GM21717 (cell line): ENCODE results near the gene HAUS6.
"Not testable (repeated sequence)": the region's sequence is repeated elsewhere in the genome, so short reads cannot be mapped to it uniquely, and the experiment has no call there.

Experiments used
- ATAC-seq: cut with Tn5 transposase; IDR thresholded peaks from one replicate; pipeline ENCODE4 v1.9.1; 2021; ENCODE audit warnings: mild to moderate bottlenecking, moderate library complexity; ENCODE audit not compliant: unreplicated experiment

Gene HAUS6, protein sequence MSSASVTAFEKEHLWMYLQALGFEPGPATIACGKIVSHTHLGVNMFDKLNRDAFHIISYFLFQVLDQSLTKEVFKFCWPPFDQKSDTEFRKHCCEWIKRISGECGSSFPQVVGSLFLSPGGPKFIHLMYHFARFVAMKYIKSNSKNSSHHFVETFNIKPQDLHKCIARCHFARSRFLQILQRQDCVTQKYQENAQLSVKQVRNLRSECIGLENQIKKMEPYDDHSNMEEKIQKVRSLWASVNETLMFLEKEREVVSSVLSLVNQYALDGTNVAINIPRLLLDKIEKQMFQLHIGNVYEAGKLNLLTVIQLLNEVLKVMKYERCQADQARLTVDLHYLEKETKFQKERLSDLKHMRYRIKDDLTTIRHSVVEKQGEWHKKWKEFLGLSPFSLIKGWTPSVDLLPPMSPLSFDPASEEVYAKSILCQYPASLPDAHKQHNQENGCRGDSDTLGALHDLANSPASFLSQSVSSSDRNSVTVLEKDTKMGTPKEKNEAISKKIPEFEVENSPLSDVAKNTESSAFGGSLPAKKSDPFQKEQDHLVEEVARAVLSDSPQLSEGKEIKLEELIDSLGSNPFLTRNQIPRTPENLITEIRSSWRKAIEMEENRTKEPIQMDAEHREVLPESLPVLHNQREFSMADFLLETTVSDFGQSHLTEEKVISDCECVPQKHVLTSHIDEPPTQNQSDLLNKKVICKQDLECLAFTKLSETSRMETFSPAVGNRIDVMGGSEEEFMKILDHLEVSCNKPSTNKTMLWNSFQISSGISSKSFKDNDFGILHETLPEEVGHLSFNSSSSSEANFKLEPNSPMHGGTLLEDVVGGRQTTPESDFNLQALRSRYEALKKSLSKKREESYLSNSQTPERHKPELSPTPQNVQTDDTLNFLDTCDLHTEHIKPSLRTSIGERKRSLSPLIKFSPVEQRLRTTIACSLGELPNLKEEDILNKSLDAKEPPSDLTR

DNA sequence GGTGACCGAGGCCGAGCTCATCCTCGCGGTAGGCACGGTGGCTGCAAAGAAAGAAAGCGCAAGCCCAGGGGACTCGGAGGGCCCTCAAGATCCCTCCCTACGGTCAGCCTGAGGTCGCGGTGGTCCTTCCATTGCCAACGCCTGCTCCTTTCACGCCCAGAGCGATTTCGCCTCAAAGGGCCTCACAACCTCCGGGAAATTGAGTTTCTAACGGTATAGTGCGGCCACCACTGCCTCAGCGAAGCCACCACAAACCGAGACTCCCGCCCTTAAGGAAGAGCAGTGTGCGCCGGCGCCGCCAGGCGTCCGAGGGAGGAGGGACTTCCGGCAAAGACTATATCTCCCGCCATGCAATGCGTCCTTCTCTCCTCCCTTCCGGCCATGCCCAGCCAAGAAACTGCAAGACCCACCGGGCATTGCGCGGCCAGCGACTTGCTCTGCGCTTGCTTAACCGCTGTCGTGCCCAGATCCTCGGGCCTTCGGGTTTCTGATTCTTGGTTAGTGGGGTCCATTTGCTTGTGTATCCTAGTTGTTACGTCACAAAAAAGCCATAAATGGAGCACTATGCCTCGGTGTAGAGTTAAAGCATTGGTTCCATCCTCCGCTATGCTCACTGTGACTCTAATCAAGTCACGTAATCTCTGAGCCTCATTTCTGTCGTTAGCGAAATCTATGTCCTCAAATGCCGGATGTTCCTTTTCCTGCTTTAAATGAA is at the start of gene HAUS6:
Gene HAUS6, minus strand, starts transcription at position 274 of the 715 bp plus-strand sequence. Its CDS starts 253 bp downstream, at position 21.
- ATAC-seq = peak; percentile 99

DNA sequence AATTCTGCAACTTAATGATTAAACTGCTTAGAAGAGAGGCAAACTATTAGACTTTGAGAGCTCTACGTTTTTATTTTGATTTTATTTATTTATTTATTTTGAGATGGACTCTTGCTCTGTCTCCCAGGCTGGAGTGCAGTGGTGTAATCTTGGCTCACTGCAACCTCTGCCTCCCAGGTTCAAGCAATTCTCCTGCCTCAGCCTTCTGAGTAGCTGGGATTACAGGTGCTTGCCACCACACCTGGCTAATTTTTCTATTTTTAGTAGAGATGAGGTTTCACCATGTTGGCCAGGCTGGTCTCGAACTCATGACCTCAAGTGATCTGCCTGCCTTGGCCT is 49.4 kb upstream of the HAUS6 start:
- ATAC-seq = not testable (repeated sequence)

DNA sequence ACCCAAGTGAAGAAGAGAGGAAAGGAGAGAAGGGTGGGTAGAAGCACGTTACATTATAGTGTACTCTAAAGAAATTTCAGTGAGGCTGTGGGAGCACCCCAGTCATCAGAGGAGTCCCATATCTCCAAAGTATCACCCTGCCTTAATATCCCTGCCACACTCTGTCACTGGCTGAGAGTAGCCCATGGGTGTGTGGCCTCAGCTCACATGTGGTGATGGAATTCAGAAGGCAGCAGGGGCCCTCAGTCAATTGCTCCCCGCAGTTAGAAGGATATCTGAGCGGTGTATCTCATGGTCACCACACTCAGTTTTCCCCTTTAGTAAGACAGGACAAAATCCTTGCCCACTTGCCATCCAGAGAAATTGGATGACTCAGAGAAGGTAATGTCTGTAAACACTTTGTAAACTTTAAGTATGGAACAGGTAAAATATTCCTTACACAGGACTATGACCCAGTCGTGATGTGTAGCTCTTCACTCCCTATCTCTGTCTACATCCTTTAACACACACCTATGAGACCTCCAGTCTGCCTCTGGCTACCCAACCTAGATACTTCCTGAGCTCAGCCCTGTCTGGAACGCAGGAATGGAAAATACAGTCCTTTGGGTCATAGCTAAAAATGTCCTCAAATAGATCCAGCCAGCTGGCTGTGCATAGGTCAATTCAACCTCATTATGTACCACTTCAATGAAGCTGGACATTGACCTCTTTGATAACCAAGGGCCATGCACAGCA is 48.9 kb upstream of the HAUS6 start:
- no peak for ATAC-seq

DNA sequence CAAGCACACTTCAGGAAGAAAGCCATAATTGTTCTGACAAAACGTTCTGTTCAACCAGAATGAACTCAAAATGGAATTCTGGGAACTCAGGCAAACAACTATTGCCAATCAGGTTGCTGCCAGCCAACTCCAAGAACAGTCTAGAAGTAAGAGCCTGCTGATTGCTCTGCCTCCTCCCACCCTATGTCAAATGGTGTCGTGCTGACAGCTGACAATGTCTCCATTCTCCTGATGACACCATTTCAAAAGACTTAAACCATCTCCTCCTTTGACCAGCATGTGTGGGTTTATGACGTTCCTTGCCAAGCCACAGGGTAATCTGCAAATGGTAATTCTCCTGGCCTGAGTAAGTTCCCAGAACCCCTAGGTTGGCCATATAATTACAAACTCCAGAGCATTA is 46.5 kb upstream of the HAUS6 start:
- no peak for ATAC-seq

DNA sequence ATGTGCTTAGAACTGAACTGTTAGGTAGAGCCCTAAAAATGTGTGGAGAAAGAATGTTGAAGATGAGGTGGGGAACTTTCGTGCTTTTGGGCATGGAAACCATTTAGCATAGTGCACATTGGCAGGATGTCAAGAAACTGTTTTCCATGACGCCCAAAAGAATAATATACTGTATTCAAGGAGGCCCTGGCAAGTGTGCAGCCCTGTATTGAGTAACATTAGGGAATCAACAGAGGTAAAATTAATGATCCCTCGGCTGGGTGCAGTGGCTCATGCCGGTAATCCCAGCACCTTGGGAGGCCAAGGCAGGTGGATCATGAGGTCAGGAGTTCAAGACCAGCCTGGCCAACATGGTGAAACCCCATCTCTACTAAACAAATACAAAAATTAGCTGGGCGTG is 45.5 kb upstream of the HAUS6 start:
- no peak for ATAC-seq

DNA sequence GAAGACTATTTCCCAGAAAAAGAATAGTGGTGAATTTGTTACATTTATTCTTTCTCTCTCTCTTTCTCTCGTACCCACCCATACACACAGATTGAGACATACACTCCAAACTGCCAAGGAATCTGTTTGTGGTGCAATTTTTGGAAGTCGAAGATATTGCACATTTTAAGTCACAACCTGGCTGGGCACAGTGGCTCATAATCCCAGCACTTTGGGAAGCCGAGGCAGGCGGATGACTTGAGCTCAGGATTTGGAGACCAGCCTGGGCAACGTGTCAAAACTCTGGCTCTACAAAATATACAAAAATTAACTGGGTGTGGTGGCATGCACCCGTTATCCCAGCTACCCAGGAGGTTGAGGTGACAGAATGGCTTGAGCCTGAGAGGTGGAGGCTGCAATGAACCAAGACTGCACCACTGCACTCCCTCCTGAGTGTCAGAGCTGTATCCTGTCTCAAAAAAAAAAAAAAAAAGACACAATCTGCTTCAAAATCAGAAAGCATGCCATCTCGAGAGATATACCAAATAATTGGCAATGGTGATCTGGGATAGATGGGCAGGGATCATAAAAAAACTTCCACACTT is 43.8 kb upstream of the HAUS6 start:
- ATAC-seq = no peak

DNA sequence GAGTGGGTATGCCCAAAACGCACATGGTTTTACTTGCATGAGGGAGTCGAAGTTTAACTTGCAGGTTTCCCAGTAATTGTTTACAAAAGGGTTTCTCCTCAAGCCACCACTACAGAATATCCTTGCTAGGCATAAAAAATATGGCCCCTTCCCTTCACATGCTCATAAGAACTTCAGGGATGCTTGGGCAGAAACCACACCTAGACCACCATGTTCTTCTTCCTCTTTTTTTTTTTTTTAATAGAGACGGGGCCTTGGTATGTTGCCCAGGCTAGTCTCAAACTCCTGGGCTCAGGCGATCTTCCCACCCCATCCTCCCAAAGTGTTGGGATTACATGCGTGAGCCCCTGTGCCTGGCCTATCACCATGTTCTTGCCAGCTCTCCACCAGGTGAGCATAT is 43.2 kb upstream of the HAUS6 start:
- no peak for ATAC-seq

DNA sequence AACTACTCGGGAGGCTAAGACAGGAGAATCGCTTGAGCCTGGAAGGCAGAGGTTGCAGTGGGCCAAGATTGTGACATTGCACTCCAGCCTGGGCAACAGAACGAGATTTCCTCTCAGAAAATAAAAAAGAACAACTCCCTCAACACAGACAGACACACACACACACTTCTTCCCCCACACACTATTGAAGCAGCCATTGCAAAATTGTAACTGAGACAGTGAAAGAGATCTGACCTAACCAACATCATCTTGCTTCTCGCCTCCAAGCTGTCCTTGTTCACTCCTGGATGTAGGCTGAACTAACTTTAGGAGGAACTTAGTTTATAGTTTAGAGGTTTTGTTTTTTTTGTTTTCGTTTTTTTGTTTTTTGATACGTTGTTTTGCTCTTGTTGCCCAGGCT is 37.6 kb upstream of the HAUS6 start:
- ATAC-seq = no peak

DNA sequence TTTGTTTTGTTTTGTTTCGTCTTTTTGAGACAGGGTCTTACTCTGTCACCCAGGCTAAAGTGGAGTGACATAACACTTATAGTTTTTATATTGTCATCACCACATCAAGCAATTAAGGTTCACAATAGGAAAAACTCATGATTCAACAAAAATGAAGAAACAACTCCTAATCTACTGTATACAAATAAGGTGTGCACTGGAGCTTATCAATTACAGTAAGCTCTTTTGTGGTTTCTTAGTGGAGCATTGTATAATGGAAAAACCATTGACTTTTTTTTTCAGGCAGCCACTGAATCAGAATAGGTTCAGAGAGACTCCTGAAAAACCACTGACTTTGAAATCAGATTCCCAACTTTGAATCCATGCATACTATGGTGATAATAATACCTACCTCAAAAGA is 35.4 kb upstream of the HAUS6 start:
- ATAC-seq = no peak

DNA sequence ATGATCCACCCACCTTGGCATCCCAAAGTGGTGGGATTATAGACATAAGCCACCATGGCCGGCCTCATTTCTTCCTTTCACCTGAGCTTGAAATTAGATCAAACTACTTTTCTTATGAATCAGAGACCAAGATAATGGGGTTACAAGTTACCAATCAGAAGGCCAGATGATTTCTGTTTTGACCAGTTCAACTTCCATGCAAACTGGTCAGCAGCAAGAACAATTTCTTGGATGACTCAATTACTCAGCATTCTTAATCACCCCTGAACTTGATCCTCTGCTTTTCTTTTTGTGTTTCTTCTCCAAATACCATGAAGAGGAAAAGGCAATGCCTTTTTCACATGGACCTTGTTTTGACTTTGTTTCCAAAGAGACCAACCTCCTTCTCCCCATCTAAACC is 34.6 kb upstream of the HAUS6 start:
- no peak for ATAC-seq

DNA sequence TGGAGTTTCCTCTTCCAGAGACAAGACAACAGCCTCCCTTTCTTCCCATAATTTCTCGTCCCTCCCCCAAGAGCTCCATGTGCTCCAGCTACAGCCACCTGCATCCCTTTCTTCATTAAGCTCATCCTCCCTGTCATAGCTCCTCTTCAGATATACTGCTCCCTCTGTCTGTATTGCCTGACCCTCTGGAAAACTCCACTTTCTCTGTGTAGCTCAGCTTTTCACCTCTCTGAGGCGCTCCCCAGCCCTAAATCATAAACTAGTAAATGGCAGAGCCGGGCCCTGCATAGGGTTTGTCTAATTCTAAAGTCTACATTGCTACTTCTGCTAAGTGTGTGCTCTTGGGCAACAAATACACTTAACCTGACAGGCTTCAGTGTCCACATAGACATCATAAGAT is 33.4 kb upstream of the HAUS6 start:
- ATAC-seq = no peak

DNA sequence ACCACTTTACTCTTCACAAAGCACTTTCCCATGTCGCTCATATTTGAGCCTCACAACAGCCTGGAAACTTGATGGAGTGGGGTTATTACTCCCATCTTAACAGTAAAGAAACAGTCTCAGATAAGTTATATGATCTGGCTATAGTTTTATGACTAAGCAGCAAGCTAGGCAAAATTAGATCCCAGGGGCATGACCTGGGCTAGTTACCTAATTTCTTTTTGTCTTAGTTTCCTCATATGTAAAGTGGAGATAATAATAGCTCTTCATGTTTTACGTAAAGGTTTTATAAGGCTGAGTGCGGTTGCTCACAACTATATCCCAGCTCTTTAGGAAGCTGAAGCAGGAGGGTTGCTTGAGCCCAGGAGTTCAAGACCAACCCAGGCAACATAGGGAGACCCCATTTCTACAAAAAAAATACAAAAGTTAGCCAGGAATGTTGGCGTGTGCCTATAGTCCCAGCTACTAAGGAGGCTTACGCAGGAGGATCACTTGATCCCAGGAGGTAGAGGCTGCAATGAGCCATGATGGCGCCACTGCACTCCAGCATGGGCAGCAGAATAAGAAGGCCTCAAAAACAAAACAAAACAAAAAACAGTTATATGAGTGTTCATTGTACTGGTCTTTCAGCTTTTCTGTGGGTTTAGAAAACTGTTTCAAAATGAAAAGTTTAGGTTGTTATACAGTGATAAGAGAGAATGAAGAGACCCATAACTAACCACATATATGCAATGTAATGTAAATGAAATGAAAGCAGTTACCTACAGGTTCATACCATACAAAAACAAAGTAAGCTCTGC is 31.0 kb upstream of the HAUS6 start:
- ATAC-seq = no peak

DNA sequence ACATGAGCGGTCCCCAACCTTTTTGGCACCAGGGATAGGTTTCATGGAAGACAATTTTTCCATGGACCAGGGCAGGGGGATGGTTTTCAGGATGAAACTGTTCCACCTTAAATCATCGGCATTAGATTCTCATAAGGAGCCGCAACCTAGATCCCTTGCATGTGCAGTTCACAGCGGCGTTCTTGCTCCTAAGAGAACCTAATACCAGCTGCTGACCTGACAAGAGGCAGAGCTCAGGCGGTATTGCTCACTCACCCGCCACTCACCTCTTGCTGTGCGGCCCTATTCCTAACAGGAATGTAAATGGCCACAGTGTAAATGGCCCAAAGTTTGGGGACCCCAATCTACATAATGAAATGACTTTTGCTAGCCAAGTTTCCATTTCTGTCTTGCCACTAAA is 27.7 kb upstream of the HAUS6 start:
- no peak for ATAC-seq

DNA sequence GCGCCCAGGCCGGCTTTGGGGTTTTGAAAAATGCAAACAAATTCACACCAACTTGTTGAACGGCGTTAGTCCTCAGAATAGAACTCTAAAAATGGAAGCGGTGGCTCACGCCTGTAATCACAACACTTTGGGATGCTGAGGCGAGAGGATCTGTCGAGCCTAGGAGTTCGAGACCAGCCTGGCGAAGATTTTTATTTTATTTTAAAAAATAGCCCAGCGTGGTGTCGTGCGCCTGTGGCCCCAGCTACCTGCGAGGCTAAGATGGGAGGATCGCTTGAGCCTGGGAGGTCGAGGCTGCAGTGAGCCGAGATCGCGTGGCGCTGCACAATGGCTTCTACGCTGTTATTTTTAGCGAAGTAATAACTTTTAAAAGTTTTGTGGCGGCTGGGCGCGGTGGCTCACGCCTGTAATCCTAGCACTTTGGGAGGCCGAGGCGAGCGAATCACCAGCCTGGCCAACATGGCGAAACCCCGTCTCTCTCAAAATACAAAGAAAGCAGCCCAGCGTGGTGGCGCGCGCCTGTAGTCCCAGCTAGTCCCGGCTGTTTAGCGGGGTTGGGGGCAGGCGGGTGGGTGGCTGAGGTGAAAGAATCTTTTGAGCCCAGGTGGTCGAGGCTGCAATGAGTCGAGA is 25.3 kb upstream of the HAUS6 start:
- ATAC-seq = peak; percentile 13

DNA sequence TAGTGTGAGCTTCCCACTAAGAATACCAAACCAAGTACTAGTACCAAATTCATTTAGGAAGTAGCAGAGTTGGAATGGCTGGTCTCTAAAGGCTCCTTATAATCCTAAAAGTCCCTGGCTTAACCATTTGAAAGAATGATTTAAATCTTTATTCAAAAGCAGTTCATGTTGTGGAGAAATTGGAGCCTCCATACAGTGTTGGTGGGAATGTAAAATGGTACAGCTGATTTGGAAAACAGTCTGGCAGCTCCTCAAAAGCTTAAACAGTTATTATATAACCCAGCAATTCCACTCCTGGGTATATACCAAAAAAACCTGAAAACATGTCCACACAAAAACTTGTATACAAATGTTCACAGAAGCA is 21.7 kb upstream of the HAUS6 start:
- ATAC-seq = no peak

DNA sequence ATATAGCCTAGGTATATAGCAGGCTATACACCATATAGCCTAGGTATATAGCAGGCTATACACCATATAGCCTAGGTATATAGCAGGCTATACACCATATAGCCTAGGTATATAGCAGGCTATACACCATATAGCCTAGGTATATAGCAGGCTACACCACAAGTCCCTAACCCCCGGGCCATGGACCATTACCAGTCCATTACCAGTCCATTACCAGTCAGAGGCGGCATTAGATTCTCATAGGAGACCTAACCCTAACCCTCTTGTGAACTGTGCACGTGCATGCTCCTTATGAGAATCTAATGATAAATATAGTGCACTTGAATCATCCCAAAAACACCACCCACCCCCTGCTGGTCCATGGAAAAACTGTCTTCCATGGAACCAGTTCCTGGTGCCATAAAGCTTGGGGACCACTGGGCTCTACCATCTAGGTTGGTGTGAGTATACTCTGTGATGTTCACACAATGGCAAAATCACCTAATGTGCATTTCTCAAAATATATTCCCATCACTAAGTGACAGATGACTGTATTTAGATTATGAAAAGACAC is 19.9 kb upstream of the HAUS6 start:
- no peak for ATAC-seq

DNA sequence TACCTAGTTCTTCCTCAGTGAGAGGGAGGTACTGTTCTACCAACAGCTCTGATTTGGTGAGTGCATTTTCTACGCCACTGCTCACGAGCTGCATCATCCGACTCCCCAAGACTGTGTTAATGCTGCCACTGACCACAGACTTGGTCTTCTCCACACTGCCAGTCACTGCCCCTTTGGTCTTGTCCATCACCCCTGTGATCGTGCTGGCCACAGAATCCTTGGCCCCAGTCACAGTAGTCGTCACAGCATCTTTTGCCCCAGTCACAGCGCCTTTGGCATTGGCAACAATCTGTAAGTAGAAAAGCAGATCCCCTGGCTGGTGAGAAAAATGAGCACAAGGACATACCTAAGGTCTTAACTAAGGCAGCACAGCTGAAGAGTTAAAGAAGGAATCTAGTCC is 18.2 kb upstream of the HAUS6 start:
- no peak for ATAC-seq

DNA sequence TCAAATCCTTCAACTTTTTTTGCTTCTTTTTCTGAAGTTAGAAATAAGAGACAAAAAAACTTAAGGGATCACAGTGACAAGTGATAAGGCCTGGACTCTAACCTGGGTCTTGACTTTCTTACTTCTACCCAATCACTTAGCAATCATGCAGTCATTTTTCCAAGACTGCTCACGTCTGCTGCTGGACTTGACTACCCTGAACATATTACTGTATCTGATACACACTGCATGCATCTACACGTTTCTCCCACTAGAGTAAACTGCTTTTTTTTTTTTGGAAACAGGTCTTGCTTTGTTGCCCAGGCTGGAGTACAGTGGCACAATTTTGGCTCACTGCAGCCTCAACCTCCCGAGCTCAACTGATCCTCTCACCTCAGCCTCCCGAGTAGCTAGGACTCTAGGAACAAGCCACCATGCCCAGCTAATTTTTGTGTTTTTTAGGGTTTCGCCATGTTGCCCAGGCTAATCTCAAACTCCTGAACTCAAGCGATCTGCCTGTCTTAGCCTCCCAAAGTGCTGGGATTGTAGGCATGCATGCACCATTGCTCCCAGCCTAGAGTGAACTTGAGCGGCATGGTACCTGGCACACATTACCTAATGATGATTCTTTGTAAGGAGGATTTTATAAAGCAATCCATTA is 17.2 kb upstream of the HAUS6 start:
- ATAC-seq = no peak
